Activated naive CD4-positive, alpha-beta T cell treated with anti-CD3 and anti-CD28 coated beads, Interleukin-2, amount 10 ng/mL, durations not matched to agents 7 days and 5 days (primary cell): ENCODE measurements around the gene CTIF.
A peak's percentile ranks its signal among the peaks of the same experiment; 100 is the strongest.
"Not testable (repeated sequence)": the region's sequence is repeated elsewhere in the genome, so short reads cannot be mapped to it uniquely, and the experiment has no call there.

Experiments
- CTCF ChIA-PET: fragments of 350-600 bp; sonication (Branson Sonifier 250); formaldehyde crosslinking; loops from one replicate; lab custom pipeline; 2021; ENCODE audit warnings: antibody characterized with exemption; lab: Charles Lee
- DNase-seq: peaks from one replicate; pipeline ENCODE4 v3.0.0-alpha.2; 2020
- H3K27ac Mint-ChIP-seq: one replicate; pipeline ENCODE4 v1.8.0; 2021; ENCODE audit warnings: mild to moderate bottlenecking, moderate library complexity, mixed read lengths
- H3K27me3 Mint-ChIP-seq: one replicate; pipeline ENCODE4 v1.8.0; 2021; ENCODE audit warnings: mild to moderate bottlenecking, mixed read lengths
- H3K36me3 Mint-ChIP-seq: one replicate; pipeline ENCODE4 v1.8.0; 2021; ENCODE audit warnings: mixed read lengths
- H3K4me1 Mint-ChIP-seq: one replicate; pipeline ENCODE4 v1.8.0; 2021; ENCODE audit warnings: mixed read lengths
- H3K4me3 Mint-ChIP-seq: one replicate; pipeline ENCODE4 v1.8.0; 2021; ENCODE audit warnings: mild to moderate bottlenecking, moderate library complexity, mixed read lengths
- H3K9me3 Mint-ChIP-seq: one replicate; pipeline ENCODE4 v1.8.0; 2021; ENCODE audit warnings: mixed read lengths

CTIF gene

GRCh38 chr18:48538531-48539405, at the start of gene CTIF:
CTIF (plus strand) TSS chr18:48539031; CDS start chr18:48619566, 80,535 bp downstream.
- peak; percentile 85 for DNase-seq
- Mint-ChIP-seq H3K4me1 (peaks cover 27% of the 10 kb centered on the region), H3K9me3 (no peaks in the 10 kb centered on the region), H3K27me3 (peaks cover 56% of the 10 kb centered on the region), H3K36me3 (no peaks in the 10 kb centered on the region), H3K27ac (no peak within 1 kb of the TSS), H3K4me3 (peak within 1 kb of the TSS; percentile 90)
- CTCF ChIA-PET: no interaction called here

GRCh38 chr18:48490641-48491293, 48.1 kb upstream of the CTIF start:
- no peak for DNase-seq
- H3K4me1 Mint-ChIP-seq: peaks cover 2% of the 10 kb centered on the region
- no peaks in the 10 kb centered on the region for H3K9me3 Mint-ChIP-seq
- CTCF ChIA-PET: no interaction called here
- no peak overlapping the region for H3K27ac Mint-ChIP-seq
- no peaks in the 10 kb centered on the region for H3K36me3 Mint-ChIP-seq
- no peak overlapping the region for H3K4me3 Mint-ChIP-seq
- peaks cover 31% of the 10 kb centered on the region for H3K27me3 Mint-ChIP-seq

DNA sequence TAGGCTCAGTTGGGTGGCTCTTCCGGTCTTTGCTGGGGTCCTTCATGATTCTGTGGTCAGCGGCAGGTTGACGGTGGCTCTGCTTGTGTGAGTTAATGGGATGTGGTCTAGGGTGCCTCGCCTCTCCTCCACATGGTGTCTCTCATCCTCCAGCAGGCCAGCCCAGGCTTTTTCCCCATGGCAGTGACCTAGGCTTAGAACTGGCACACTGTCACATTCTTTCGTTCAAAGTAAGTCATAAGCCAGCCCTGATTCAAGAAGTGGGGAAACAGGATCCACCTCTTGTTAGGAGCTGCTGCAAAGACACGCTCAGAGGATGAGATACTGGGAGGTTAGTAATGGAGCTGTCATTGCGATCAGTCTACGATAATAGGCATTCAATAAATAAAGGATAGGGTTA, 46.0 kb upstream of the CTIF start:
- Mint-ChIP-seq H3K4me1 (peaks cover 2% of the 10 kb centered on the region), H3K4me3 (no peak overlapping the region), H3K27me3 (peaks cover 20% of the 10 kb centered on the region), H3K27ac (no peak overlapping the region), H3K36me3 (no peaks in the 10 kb centered on the region), H3K9me3 (peaks cover 2% of the 10 kb centered on the region)
- CTCF ChIA-PET: interaction anchor here (0.9 kb wide), 1 partner anchor 17 kb away, joined by 3 read pairs; no protein-coding TSS in a partner anchor
- no peak for DNase-seq

DNA sequence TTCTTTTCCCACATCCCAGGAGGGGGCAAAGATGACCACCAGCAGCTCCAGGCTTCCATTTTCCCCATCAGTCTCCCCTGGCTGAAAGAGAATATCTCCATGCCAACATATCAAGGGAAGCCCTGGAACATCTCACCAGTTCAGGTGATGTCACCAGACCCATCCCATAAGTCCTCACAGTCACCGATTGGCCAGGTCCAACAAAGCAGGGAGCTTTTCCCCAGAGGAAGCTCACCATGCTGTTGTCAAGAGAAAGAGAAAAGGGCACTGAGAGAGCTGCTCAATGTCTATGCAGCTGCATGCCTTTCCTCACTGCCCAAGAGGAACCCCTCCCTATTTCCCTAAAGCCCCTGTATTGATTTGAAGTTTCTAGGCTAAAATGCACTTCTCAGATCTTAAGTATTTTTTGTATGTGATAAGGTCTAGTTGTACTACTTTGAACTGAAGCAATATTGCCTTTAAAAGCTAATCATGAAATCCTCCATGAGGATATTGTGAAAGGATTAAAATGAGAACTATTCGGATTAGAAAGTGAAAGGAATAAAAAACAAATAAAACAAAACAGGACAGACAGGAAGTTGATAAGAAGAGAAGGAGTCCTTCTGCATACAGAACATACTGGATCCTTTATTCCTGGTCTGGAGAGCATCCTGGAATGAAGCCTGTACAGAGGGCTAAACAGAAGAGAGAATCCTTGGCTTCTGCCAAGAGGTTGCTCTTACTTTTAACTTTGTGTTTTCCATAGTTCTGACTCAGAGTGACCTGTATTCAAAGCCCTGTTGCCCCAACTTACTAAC, 45.2 kb upstream of the CTIF start:
- peaks cover 2% of the 10 kb centered on the region for H3K4me1 Mint-ChIP-seq
- H3K9me3 Mint-ChIP-seq: peaks cover 3% of the 10 kb centered on the region
- H3K4me3 Mint-ChIP-seq: no peak overlapping the region
- no peaks in the 10 kb centered on the region for H3K36me3 Mint-ChIP-seq
- H3K27me3 Mint-ChIP-seq: peaks cover 20% of the 10 kb centered on the region
- CTCF ChIA-PET: no interaction called here
- no peak for DNase-seq
- no peak overlapping the region for H3K27ac Mint-ChIP-seq

DNA sequence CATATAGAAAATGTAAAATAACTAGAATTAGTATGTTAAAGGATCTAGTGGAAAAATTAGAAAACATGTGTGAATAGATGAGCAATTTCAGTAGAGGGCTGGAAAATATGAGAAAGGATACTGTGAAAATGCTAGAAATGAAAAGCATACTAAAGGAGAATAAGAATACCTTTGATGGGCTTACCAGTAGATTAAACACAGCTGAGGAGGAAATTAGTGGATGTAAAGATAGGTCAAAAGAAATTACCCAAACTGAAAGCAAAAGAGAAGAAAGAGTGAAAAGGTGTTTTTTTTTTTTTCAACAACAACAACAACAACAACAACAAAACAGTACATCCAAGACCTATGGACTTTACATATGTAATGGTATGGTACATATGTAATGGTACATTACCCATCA, 41.0 kb upstream of the CTIF start:
- no peak overlapping the region for H3K27ac Mint-ChIP-seq
- H3K4me3 Mint-ChIP-seq: no peak overlapping the region
- peaks cover 3% of the 10 kb centered on the region for H3K9me3 Mint-ChIP-seq
- no peaks in the 10 kb centered on the region for H3K36me3 Mint-ChIP-seq
- CTCF ChIA-PET: no interaction called here
- peaks cover 15% of the 10 kb centered on the region for H3K27me3 Mint-ChIP-seq
- no peak for DNase-seq
- peaks cover 2% of the 10 kb centered on the region for H3K4me1 Mint-ChIP-seq

- H3K27ac Mint-ChIP-seq: no peak overlapping the region
- H3K36me3 Mint-ChIP-seq: no peaks in the 10 kb centered on the region
- H3K4me3 Mint-ChIP-seq: no peak overlapping the region
- H3K9me3 Mint-ChIP-seq: peaks cover 6% of the 10 kb centered on the region
- peaks cover 6% of the 10 kb centered on the region for H3K27me3 Mint-ChIP-seq
- CTCF ChIA-PET: no interaction called here
- DNase-seq: no peak
- no peaks in the 10 kb centered on the region for H3K4me1 Mint-ChIP-seq
Measured at GRCh38 chr18:48500517-48500916, 38.3 kb upstream of the CTIF start.

GRCh38 chr18:48502906-48503305, 35.9 kb upstream of the CTIF start:
- Mint-ChIP-seq H3K4me3 (no peak overlapping the region), H3K27ac (no peak overlapping the region), H3K36me3 (no peaks in the 10 kb centered on the region), H3K9me3 (peaks cover 17% of the 10 kb centered on the region), H3K27me3 (peaks cover 11% of the 10 kb centered on the region), H3K4me1 (no peaks in the 10 kb centered on the region)
- CTCF ChIA-PET: no interaction called here
- DNase-seq: no peak

- CTCF ChIA-PET: interaction anchor here (0.6 kb wide), 1 partner anchor 12 kb away, joined by 3 read pairs; no protein-coding TSS in a partner anchor
- Mint-ChIP-seq H3K4me3 (no peak overlapping the region), H3K27me3 (peaks cover 13% of the 10 kb centered on the region)
Measured at GRCh38 chr18:48504819-48505218, 34.0 kb upstream of the CTIF start.

DNA sequence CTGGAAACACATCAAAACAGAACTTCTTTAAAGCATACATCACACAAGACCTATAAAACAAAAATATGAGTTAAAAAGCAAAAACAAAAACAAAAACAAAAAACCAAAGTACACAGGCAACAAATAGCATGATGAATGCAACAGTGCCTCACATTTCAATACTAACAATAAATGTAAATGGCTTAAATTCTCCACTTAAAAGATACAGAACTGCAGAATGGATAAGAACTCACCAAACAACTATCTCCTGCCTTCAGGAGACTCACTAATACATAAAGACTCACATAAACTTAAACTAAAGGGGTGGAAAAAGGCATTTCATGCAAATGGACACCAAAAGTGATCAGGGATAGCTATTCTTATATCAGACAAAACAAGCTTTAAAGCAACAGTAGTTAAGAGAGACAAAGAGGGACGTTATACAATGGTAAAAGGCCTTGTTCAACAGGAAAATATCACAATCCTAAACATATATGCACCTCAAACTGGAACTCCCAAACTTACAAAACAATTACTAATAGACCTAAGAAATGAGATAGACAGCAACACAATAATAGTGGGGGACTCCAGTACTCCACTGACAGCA, 31.8 kb upstream of the CTIF start:
- H3K9me3 Mint-ChIP-seq: peaks cover 16% of the 10 kb centered on the region
- CTCF ChIA-PET, H3K36me3 Mint-ChIP-seq, H3K27ac Mint-ChIP-seq, DNase-seq, H3K4me1 Mint-ChIP-seq, H3K27me3 Mint-ChIP-seq, H3K4me3 Mint-ChIP-seq: not testable (repeated sequence)

More at GRCh38 chr18:48504819-48505218, 34.0 kb upstream of the CTIF start:
- no peaks in the 10 kb centered on the region for H3K36me3 Mint-ChIP-seq
- no peak for DNase-seq
- H3K27ac Mint-ChIP-seq: no peak overlapping the region
- H3K4me1 Mint-ChIP-seq: no peaks in the 10 kb centered on the region
- H3K9me3 Mint-ChIP-seq: peaks cover 16% of the 10 kb centered on the region

- H3K4me1 Mint-ChIP-seq, H3K9me3 Mint-ChIP-seq, CTCF ChIA-PET, H3K4me3 Mint-ChIP-seq, H3K27ac Mint-ChIP-seq, H3K36me3 Mint-ChIP-seq, DNase-seq: not testable (repeated sequence)
- peaks cover 13% of the 10 kb centered on the region for H3K27me3 Mint-ChIP-seq
Measured at GRCh38 chr18:48512498-48512897, 26.3 kb upstream of the CTIF start.

DNA sequence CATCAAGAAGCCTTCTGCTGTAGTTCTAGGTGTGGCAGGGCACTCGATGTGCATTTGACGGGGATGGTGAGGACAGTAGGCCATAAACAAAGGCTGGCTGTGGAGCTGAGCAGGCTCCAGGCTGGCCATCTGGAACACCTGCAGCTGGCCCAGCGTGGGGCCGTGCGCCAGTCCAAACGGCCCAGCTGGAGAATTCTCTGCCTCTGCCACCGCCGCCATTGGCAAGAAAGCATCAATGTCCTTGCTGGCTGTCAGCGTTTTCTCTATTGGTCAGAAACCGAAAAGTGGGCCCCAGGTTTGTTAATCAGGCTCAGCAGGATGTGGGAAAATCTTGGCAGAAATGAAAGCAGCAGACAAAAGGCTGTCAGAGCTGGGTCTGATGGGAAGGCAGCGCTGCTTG, 24.0 kb upstream of the CTIF start:
- H3K4me1 Mint-ChIP-seq: no peaks in the 10 kb centered on the region
- CTCF ChIA-PET: no interaction called here
- H3K27ac Mint-ChIP-seq: no peak overlapping the region
- peaks cover 9% of the 10 kb centered on the region for H3K27me3 Mint-ChIP-seq
- no peaks in the 10 kb centered on the region for H3K36me3 Mint-ChIP-seq
- no peaks in the 10 kb centered on the region for H3K9me3 Mint-ChIP-seq
- no peak for DNase-seq
- H3K4me3 Mint-ChIP-seq: no peak overlapping the region

- no peak for DNase-seq
- Mint-ChIP-seq H3K4me3 (no peak overlapping the region), H3K36me3 (no peaks in the 10 kb centered on the region), H3K4me1 (no peaks in the 10 kb centered on the region), H3K27me3 (peaks cover 18% of the 10 kb centered on the region), H3K27ac (no peak overlapping the region), H3K9me3 (no peaks in the 10 kb centered on the region)
- CTCF ChIA-PET: interaction anchor here (0.6 kb wide), 1 partner anchor 12 kb away, joined by 3 read pairs; no protein-coding TSS in a partner anchor
Measured at GRCh38 chr18:48517048-48517447, 21.8 kb upstream of the CTIF start.

- Mint-ChIP-seq H3K27me3 (peaks cover 21% of the 10 kb centered on the region), H3K9me3 (no peaks in the 10 kb centered on the region), H3K27ac (no peak overlapping the region), H3K4me1 (no peaks in the 10 kb centered on the region), H3K36me3 (no peaks in the 10 kb centered on the region), H3K4me3 (no peak overlapping the region)
- CTCF ChIA-PET: no interaction called here
- no peak for DNase-seq
Measured at GRCh38 chr18:48519431-48520100, 19.3 kb upstream of the CTIF start.
